Subcutaneous abdominal adipose tissue (tissue), 5 donors: ENCODE data around the gene CDA.

Experiments
- H3K27ac ChIP-seq: one replicate; pipeline ENCODE4 v1.7.0; 2013; ENCODE audit warnings: low read depth, mild to moderate bottlenecking, inconsistent platforms, low read length, moderate library complexity
- H3K27me3 ChIP-seq, 5 donors: one replicate each; pipeline ENCODE4 v1.7.0; 2013; ENCODE audit warnings: low read length in 5 of 5, inconsistent platforms in 1 of 5; ENCODE audit not compliant: control insufficient read depth in 5 of 5, insufficient read depth in 4 of 5
- H3K36me3 ChIP-seq, 5 donors: one replicate each; pipeline ENCODE4 v1.7.0; 2013; ENCODE audit warnings: low read length in 5 of 5; ENCODE audit not compliant: control insufficient read depth in 5 of 5, insufficient read depth in 5 of 5
- H3K4me1 ChIP-seq, 5 donors: one replicate each; pipeline ENCODE4 v1.7.0; 2013; ENCODE audit warnings: low read length in 5 of 5, mild to moderate bottlenecking in 3 of 5, moderate library complexity in 1 of 5; ENCODE audit not compliant: control insufficient read depth in 5 of 5, insufficient read depth in 5 of 5
- H3K4me3 ChIP-seq, 5 donors: one replicate each; pipeline ENCODE4 v1.7.0; 2013; ENCODE audit warnings: low read length in 5 of 5, low read depth in 1 of 5
- H3K9ac ChIP-seq, 5 donors: one replicate each; pipeline ENCODE4 v1.7.0; 2013; ENCODE audit warnings: low read length in 5 of 5, mild to moderate bottlenecking in 4 of 5, moderate library complexity in 3 of 5
- H3K9me3 ChIP-seq, 5 donors: one replicate each; pipeline ENCODE4 v1.7.0; 2013; ENCODE audit warnings: low read length in 5 of 5; ENCODE audit not compliant: control insufficient read depth in 5 of 5
- donor health status: healthy.
- donor health status: healthy.
- donor health status: healthy.
- donor health status: healthy.
- donor health status: healthy.

The CDA gene

GRCh38 chr1:20660847-20661206 is 71.9 kb downstream of the CDA start:
- Histone ChIP-seq H3K4me1 (peaks cover 5 to 33% (median 23%) of the 10 kb centered on the region in 5 donors), H3K27me3 (no peaks in the 10 kb centered on the region), H3K36me3 (peaks cover 0 to 28% (median 22%) of the 10 kb centered on the region in 5 donors), H3K27ac (peak overlapping the region; percentile 60), H3K9me3 (no peaks in the 10 kb centered on the region), H3K9ac (peak overlapping the region; percentile 35 to 86 (median 80)), H3K4me3 (peak overlapping the region; percentile 79 to 97 (median 97))

GRCh38 chr1:20661207-20662109 is 72.6 kb downstream of the CDA start, which contains the start of gene DDOST:
TSS of gene DDOST (minus strand) at chr1:20661369. CDS start at chr1:20661350, 19 bp downstream.
- peaks cover 5 to 34% (median 23%) of the 10 kb centered on the region in 5 donors for H3K4me1 ChIP-seq
- peak within 1 kb of the TSS; percentile 73 to 93 (median 82) for H3K9ac ChIP-seq
- H3K9me3 ChIP-seq: no peaks in the 10 kb centered on the region
- H3K4me3 ChIP-seq: peak within 1 kb of the TSS; percentile 79 to 97 (median 97)
- peak within 1 kb of the TSS; percentile 60 for H3K27ac ChIP-seq
- H3K36me3 ChIP-seq: peaks cover 0 to 21% (median 16%) of the 10 kb centered on the region in 5 donors
- H3K27me3 ChIP-seq: peaks cover 0 to 4% (median 0%) of the 10 kb centered on the region in 5 donors

GRCh38 chr1:20662110-20662475 is 73.2 kb downstream of the CDA start:
- H3K36me3 ChIP-seq: peaks cover 0 to 17% (median 10%) of the 10 kb centered on the region in 5 donors
- H3K9me3 ChIP-seq: no peaks in the 10 kb centered on the region
- peak overlapping the region; percentile 60 for H3K27ac ChIP-seq
- H3K4me3 ChIP-seq: peak overlapping the region; percentile 73 to 97 (median 97)
- H3K9ac ChIP-seq: peak overlapping the region; percentile 49 to 93 (median 73)
- H3K27me3 ChIP-seq: peaks cover 0 to 5% (median 0%) of the 10 kb centered on the region in 5 donors
- peaks cover 5 to 35% (median 23%) of the 10 kb centered on the region in 5 donors for H3K4me1 ChIP-seq

GRCh38 chr1:20663365-20663764 is 74.5 kb downstream of the CDA start:
- Histone ChIP-seq H3K36me3 (peaks cover 0 to 4% (median 0%) of the 10 kb centered on the region in 5 donors), H3K9me3 (no peaks in the 10 kb centered on the region), H3K27ac (no peak overlapping the region), H3K27me3 (peaks cover 0 to 5% (median 0%) of the 10 kb centered on the region in 5 donors), H3K4me3 (no peak overlapping the region), H3K9ac (no peak overlapping the region), H3K4me1 (peaks cover 5 to 35% (median 23%) of the 10 kb centered on the region in 5 donors)

GRCh38 chr1:20663969-20664715 is 75.2 kb downstream of the CDA start:
- Histone ChIP-seq H3K27ac (no peak overlapping the region), H3K27me3 (peaks cover 0 to 5% (median 0%) of the 10 kb centered on the region in 5 donors), H3K4me3 (no peak overlapping the region), H3K4me1 (peaks cover 5 to 35% (median 23%) of the 10 kb centered on the region in 5 donors), H3K9ac (no peak overlapping the region), H3K36me3 (peaks cover 0 to 3% (median 0%) of the 10 kb centered on the region in 5 donors), H3K9me3 (no peaks in the 10 kb centered on the region)

GRCh38 chr1:20665726-20666125 is 76.8 kb downstream of the CDA start:
- Histone ChIP-seq H3K4me3 (no peak overlapping the region), H3K27ac (peak overlapping the region; percentile 30), H3K36me3 (peaks cover 0 to 12% (median 4%) of the 10 kb centered on the region in 5 donors), H3K9ac (no peak overlapping the region), H3K27me3 (peaks cover 0 to 5% (median 0%) of the 10 kb centered on the region in 5 donors), H3K4me1 (peaks cover under 1 to 23% (median 12%) of the 10 kb centered on the region in 5 donors), H3K9me3 (no peaks in the 10 kb centered on the region)

GRCh38 chr1:20666146-20666545 is 77.2 kb downstream of the CDA start:
- peak overlapping the region in 1 of 5 donors; percentile 22 for H3K4me3 ChIP-seq

GRCh38 chr1:20666804-20667203 is 77.9 kb downstream of the CDA start:
- H3K4me3 ChIP-seq: no peak overlapping the region

More at GRCh38 chr1:20666146-20666545, 77.2 kb downstream of the CDA start:
- Histone ChIP-seq H3K9me3 (no peaks in the 10 kb centered on the region), H3K4me1 (peaks cover 0 to 20% (median 10%) of the 10 kb centered on the region in 5 donors), H3K9ac (no peak overlapping the region), H3K27me3 (peaks cover 0 to 5% (median 0%) of the 10 kb centered on the region in 5 donors), H3K27ac (peak overlapping the region; percentile 30), H3K36me3 (peaks cover 0 to 16% (median 4%) of the 10 kb centered on the region in 5 donors)

More at GRCh38 chr1:20666804-20667203, 77.9 kb downstream of the CDA start:
- H3K9ac ChIP-seq: no peak overlapping the region
- H3K36me3 ChIP-seq: peaks cover 0 to 20% (median 9%) of the 10 kb centered on the region in 5 donors
- peaks cover 0 to 18% (median 7%) of the 10 kb centered on the region in 5 donors for H3K4me1 ChIP-seq
- H3K27me3 ChIP-seq: peaks cover 0 to 5% (median 0%) of the 10 kb centered on the region in 5 donors
- peak overlapping the region; percentile 30 for H3K27ac ChIP-seq
- no peaks in the 10 kb centered on the region for H3K9me3 ChIP-seq
